HEK293 (cell line): ENCODE results near the gene PSAPL1.

Experiments used
- CTCF ChIA-PET: fragments of 350-600 bp; formaldehyde crosslinking; extraction: SDS; loops from one replicate; lab custom pipeline; 2021; ENCODE audit warnings: antibody characterized with exemption; lab: Yijun Ruan, JAX
- POLR2A ChIA-PET: fragments of 300-600 bp; formaldehyde crosslinking; extraction: SDS; loops from one replicate; lab custom pipeline; 2020; ENCODE audit warnings: antibody characterized with exemption, inconsistent platforms; lab: Yijun Ruan, JAX
- H3K27ac ChIP-seq: fragments of 200-500 bp; sonication (Bioruptor generic); 2 replicates; pipeline ENCODE4 v1.5.1; 2014; ENCODE audit warnings: low read depth, low read length, control low read depth, inconsistent platforms; ENCODE audit errors: extremely low read depth
- H3K36me3 ChIP-seq, 2 experiments: fragments of 200-500 bp in 1 of 2; sonication (Bioruptor generic) in 1 of 2; 1 replicate in 1 of 2; 2 replicates in 1 of 2; pipeline ENCODE4 v1.5.1; 2014 to 2017; ENCODE audit warnings: inconsistent platforms in 2 of 2, low read length in 2 of 2; ENCODE audit not compliant: control insufficient read depth in 2 of 2, insufficient read depth in 1 of 2
- H3K4me1 ChIP-seq: fragments of 200-500 bp; sonication (Bioruptor generic); 2 replicates; pipeline ENCODE4 v1.5.1; 2014; ENCODE audit warnings: mild to moderate bottlenecking, low read length, inconsistent platforms; ENCODE audit not compliant: control insufficient read depth, insufficient read depth
- H3K4me3 ChIP-seq: 2 replicates; pipeline ENCODE4 v1.5.1; 2011; ENCODE audit warnings: low read depth, mild to moderate bottlenecking, control low read depth, low read length, moderate library complexity
- H3K9me3 ChIP-seq: fragments of 200-500 bp; sonication (Bioruptor generic); 2 replicates; pipeline ENCODE4 v1.5.1; 2014; ENCODE audit warnings: low read depth, low read length, inconsistent platforms; ENCODE audit not compliant: control insufficient read depth, insufficient read depth
- CTCF ChIP-seq: fragments of 450-650 bp; formaldehyde crosslinking; IDR thresholded peaks from 2 replicates; pipeline ENCODE4 v1.5.1; 2016; ENCODE audit warnings: missing biosample characterization, missing genetic modification characterization
- GFI1B ChIP-seq: fragments of 450-650 bp; formaldehyde crosslinking; IDR thresholded peaks from 2 replicates; pipeline ENCODE4 v1.5.1; 2016; ENCODE audit warnings: missing biosample characterization, missing genetic modification characterization
- ZBTB20 ChIP-seq: fragments of 450-650 bp; formaldehyde crosslinking; IDR thresholded peaks from 2 replicates; pipeline ENCODE4 v1.5.1; 2016; ENCODE audit warnings: missing biosample characterization, missing genetic modification characterization
- ZEB2 ChIP-seq: fragments of 450-650 bp; formaldehyde crosslinking; IDR thresholded peaks from 2 replicates; pipeline ENCODE4 v1.5.1; 2016; ENCODE audit warnings: missing biosample characterization, missing genetic modification characterization
- ZFP41 ChIP-seq: fragments of 450-650 bp; formaldehyde crosslinking; IDR thresholded peaks from 2 replicates; pipeline ENCODE4 v1.5.1; 2016; ENCODE audit warnings: missing biosample characterization, missing genetic modification characterization, borderline replicate concordance
- ZNF10 ChIP-seq: fragments of 450-650 bp; formaldehyde crosslinking; IDR thresholded peaks from 2 replicates; pipeline ENCODE4 v1.5.1; 2017; ENCODE audit warnings: missing biosample characterization, missing genetic modification characterization
- ZNF19 ChIP-seq: fragments of 450-650 bp; formaldehyde crosslinking; IDR thresholded peaks from 2 replicates; pipeline ENCODE4; 2016; ENCODE audit warnings: missing biosample characterization, missing genetic modification characterization, low read depth
- ZNF239 ChIP-seq: fragments of 450-650 bp; formaldehyde crosslinking; IDR thresholded peaks from 2 replicates; pipeline ENCODE4 v1.5.1; 2016; ENCODE audit warnings: missing biosample characterization, missing genetic modification characterization
- ZNF354C ChIP-seq: fragments of 450-650 bp; formaldehyde crosslinking; IDR thresholded peaks from 2 replicates; pipeline ENCODE4 v1.5.1; 2016; ENCODE audit warnings: missing biosample characterization, missing genetic modification characterization, low read depth, borderline replicate concordance
- ZNF398 ChIP-seq: fragments of 450-650 bp; formaldehyde crosslinking; IDR thresholded peaks from 2 replicates; pipeline ENCODE4 v1.5.1; 2017; ENCODE audit warnings: missing biosample characterization, missing genetic modification characterization
- ZNF433 ChIP-seq: fragments of 450-650 bp; formaldehyde crosslinking; IDR thresholded peaks from 2 replicates; pipeline ENCODE4 v1.5.1; 2016; ENCODE audit warnings: missing biosample characterization, missing genetic modification characterization, low read depth
- ZNF473 ChIP-seq: fragments of 450-650 bp; formaldehyde crosslinking; IDR thresholded peaks from 2 replicates; pipeline ENCODE4 v1.5.1; 2017; ENCODE audit warnings: missing biosample characterization, missing genetic modification characterization
- ZNF623 ChIP-seq: fragments of 450-650 bp; formaldehyde crosslinking; IDR thresholded peaks from 2 replicates; pipeline ENCODE4 v1.5.1; 2016; ENCODE audit warnings: missing biosample characterization, missing genetic modification characterization
- ZNF658 ChIP-seq: fragments of 450-650 bp; formaldehyde crosslinking; IDR thresholded peaks from 2 replicates; pipeline ENCODE4; 2016; ENCODE audit warnings: missing biosample characterization, missing genetic modification characterization
- ZNF670 ChIP-seq: fragments of 450-650 bp; formaldehyde crosslinking; IDR thresholded peaks from 2 replicates; pipeline ENCODE4 v1.5.1; 2016; ENCODE audit warnings: missing biosample characterization, missing genetic modification characterization, low read depth
- ZNF677 ChIP-seq: fragments of 450-650 bp; IDR thresholded peaks from 2 replicates; pipeline ENCODE4 v1.5.0; 2018; ENCODE audit warnings: missing biosample characterization, mild to moderate bottlenecking, missing genetic modification characterization, moderate library complexity
- ZSCAN18 ChIP-seq: fragments of 450-650 bp; formaldehyde crosslinking; IDR thresholded peaks from 2 replicates; pipeline ENCODE4 v1.5.1; 2016; ENCODE audit warnings: missing biosample characterization, missing genetic modification characterization
- ZSCAN23 ChIP-seq: fragments of 450-650 bp; formaldehyde crosslinking; IDR thresholded peaks from 2 replicates; pipeline ENCODE4 v1.5.1; 2016; ENCODE audit warnings: missing biosample characterization, missing genetic modification characterization
- ZSCAN4 ChIP-seq: fragments of 450-650 bp; formaldehyde crosslinking; IDR thresholded peaks from 2 replicates; pipeline ENCODE4 v1.5.1; 2017; ENCODE audit warnings: missing biosample characterization, missing genetic modification characterization

PSAPL1 gene

GRCh38 chr4:7388627-7389026, 46.1 kb downstream of the PSAPL1 start:
- H3K27ac ChIP-seq, result no peak overlapping the region
- CTCF ChIA-PET, result no interaction called here

GRCh38 chr4:7387925-7388324, 46.8 kb downstream of the PSAPL1 start:
- Histone ChIP-seq H3K27ac (no peak overlapping the region), H3K4me1 (no peaks in the 10 kb centered on the region), H3K9me3 (no peaks in the 10 kb centered on the region), H3K4me3 (no peak overlapping the region), H3K36me3 (no peaks in the 10 kb centered on the region)
- CTCF ChIA-PET, result no interaction called here
- TF ChIP-seq ZSCAN4 (tag by site-specific recombination) (peak; percentile 81), ZEB2 (tag by site-specific recombination) (no peak)
- POLR2A ChIA-PET, result no interaction called here

More at GRCh38 chr4:7388627-7389026, 46.1 kb downstream of the PSAPL1 start:
- no peaks in the 10 kb centered on the region for H3K4me1 ChIP-seq
- TF ChIP-seq ZNF473 (tag by site-specific recombination) (no peak), ZSCAN4 (tag by site-specific recombination) (no peak), ZNF623 (tag by site-specific recombination) (no peak), ZSCAN23 (no peak), ZSCAN18 (tag by site-specific recombination) (no peak), ZFP41 (tag by site-specific recombination) (no peak)
- TF ChIP-seq, all 188 proteins: peak for 0
- Histone ChIP-seq H3K36me3 (no peaks in the 10 kb centered on the region), H3K4me3 (no peak overlapping the region), H3K9me3 (no peaks in the 10 kb centered on the region)
- POLR2A ChIA-PET, result no interaction called here

- CTCF ChIA-PET, result no interaction called here
Measured at GRCh38 chr4:7384929-7385890, 49.5 kb downstream of the PSAPL1 start.

GRCh38 chr4:7384003-7384928, 50.5 kb downstream of the PSAPL1 start:
- H3K4me3 ChIP-seq, result no peak overlapping the region
- no peaks in the 10 kb centered on the region for H3K36me3 ChIP-seq
- H3K9me3 ChIP-seq, result no peaks in the 10 kb centered on the region
- ChIA-PET POLR2A (no interaction called here), CTCF (interaction anchor here (0.9 kb wide), 1 partner anchor 192 kb away, joined by 3 read pairs; no protein-coding TSS in a partner anchor)
- H3K27ac ChIP-seq, result no peak overlapping the region
- no peaks in the 10 kb centered on the region for H3K4me1 ChIP-seq
- TF ChIP-seq ZNF398 (tag by site-specific recombination) (no peak), ZNF10 (tag by site-specific recombination) (no peak), ZNF19 (tag by site-specific recombination) (no peak), CTCF (tag by site-specific recombination) (no peak), ZNF433 (tag by site-specific recombination) (no peak), ZNF239 (tag by site-specific recombination) (no peak), ZBTB20 (no peak), ZNF658 (tag by site-specific recombination) (no peak)

More at GRCh38 chr4:7384929-7385890, 49.5 kb downstream of the PSAPL1 start:
- no peak overlapping the region for H3K4me3 ChIP-seq
- H3K36me3 ChIP-seq, result no peaks in the 10 kb centered on the region
- no peaks in the 10 kb centered on the region for H3K9me3 ChIP-seq
- no peak overlapping the region for H3K27ac ChIP-seq
- POLR2A ChIA-PET, result no interaction called here
- TF ChIP-seq ZNF677 (no peak), ZNF670 (tag by site-specific recombination) (no peak), ZNF354C (tag by site-specific recombination) (no peak), GFI1B (tag by site-specific recombination) (no peak)
- H3K4me1 ChIP-seq, result no peaks in the 10 kb centered on the region
